T-helper 2 cell treated with Interferon-gamma antibody and Interleukin-4, amounts not matched to agents 5 μg/mL and 100 μg/mL, for 36 hours (primary cell): ENCODE results near the gene GPR85.
"Not testable (repeated sequence)": the region's sequence is repeated elsewhere in the genome, so short reads cannot be mapped to it uniquely, and the experiment has no call there.

Experiments used
- DNase-seq: peaks from one replicate; pipeline ENCODE4 v3.0.0; 2021; ENCODE audit warnings: low spot score
- H3K27ac Mint-ChIP-seq: one replicate; pipeline ENCODE4 v1.8.0; 2021; ENCODE audit warnings: mild to moderate bottlenecking, mixed read lengths
- H3K27me3 Mint-ChIP-seq: one replicate; pipeline ENCODE4 v1.8.0; 2021; ENCODE audit warnings: low read depth, mixed read lengths
- H3K36me3 Mint-ChIP-seq: one replicate; pipeline ENCODE4 v1.8.0; 2021; ENCODE audit warnings: low read depth, mixed read lengths
- H3K4me1 Mint-ChIP-seq: one replicate; pipeline ENCODE4 v1.8.0; 2021; ENCODE audit warnings: low read depth, mixed read lengths
- H3K4me3 Mint-ChIP-seq: one replicate; pipeline ENCODE4 v1.8.0; 2022; ENCODE audit warnings: mild to moderate bottlenecking, moderate library complexity, mixed read lengths
- H3K9me3 Mint-ChIP-seq: one replicate; pipeline ENCODE4 v1.8.0; 2021; ENCODE audit warnings: mixed read lengths

GPR85 gene, protein sequence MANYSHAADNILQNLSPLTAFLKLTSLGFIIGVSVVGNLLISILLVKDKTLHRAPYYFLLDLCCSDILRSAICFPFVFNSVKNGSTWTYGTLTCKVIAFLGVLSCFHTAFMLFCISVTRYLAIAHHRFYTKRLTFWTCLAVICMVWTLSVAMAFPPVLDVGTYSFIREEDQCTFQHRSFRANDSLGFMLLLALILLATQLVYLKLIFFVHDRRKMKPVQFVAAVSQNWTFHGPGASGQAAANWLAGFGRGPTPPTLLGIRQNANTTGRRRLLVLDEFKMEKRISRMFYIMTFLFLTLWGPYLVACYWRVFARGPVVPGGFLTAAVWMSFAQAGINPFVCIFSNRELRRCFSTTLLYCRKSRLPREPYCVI

DNA sequence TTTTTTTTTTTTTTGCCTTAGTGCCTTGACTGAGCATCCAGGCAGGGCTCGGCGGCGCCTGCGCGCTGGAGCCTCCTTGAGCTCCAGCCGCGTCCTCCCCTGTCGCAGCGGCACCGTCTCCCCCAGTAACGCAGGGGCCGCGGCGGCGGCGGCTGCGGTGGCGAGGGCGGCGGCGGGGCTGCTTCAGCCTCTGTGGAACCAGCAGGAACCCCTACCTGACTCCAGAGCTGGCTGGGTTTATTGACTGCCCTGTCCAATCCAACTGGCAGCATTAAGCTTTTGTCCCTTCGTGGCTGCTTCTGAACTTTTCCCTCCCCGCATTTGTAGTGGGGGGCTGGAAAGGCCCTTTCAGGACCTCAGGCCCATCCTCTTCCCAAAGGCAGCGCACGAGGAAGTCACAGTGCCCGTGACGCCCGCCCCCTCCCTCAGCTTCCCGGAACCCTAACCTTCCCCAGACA lies at the start of gene GPR85:
TSS of gene GPR85 (minus strand) at position 397 of the 458 bp plus-strand sequence. CDS start 2,106 bp downstream, outside the sequence.
- no peaks in the 10 kb centered on the region for H3K36me3 Mint-ChIP-seq
- peak; percentile 5 for DNase-seq
- H3K27ac Mint-ChIP-seq, result no peak within 1 kb of the TSS
- peaks cover 49% of the 10 kb centered on the region for H3K27me3 Mint-ChIP-seq
- H3K4me3 Mint-ChIP-seq, result peak within 1 kb of the TSS; percentile 62
- H3K9me3 Mint-ChIP-seq, result no peaks in the 10 kb centered on the region
- H3K4me1 Mint-ChIP-seq, result peaks cover 4% of the 10 kb centered on the region

DNA sequence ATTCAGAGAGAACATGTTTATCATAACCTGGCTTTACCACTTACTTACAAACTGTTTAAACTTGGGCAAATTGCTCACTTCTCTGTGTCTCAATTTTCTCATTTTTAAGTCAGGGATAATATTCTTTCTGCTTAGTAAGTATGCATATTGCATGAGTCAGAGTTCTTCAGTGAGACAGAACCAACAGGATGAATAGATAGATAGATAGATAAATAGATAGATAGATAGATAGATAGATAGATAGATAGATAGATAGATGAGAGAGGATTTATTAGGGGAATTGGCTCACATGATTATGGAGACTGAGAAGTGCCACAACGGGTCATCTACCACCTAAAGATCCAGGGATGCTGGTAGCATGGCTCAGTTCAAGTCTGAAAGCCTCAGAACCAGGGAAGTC lies 47.4 kb upstream of the GPR85 start:
- DNase-seq, result no peak
- no peak overlapping the region for H3K27ac Mint-ChIP-seq
- H3K27me3 Mint-ChIP-seq, result no peaks in the 10 kb centered on the region
- H3K4me1 Mint-ChIP-seq, result peaks cover 4% of the 10 kb centered on the region
- no peak overlapping the region for H3K4me3 Mint-ChIP-seq
- no peaks in the 10 kb centered on the region for H3K36me3 Mint-ChIP-seq
- H3K9me3 Mint-ChIP-seq, result no peaks in the 10 kb centered on the region

DNA sequence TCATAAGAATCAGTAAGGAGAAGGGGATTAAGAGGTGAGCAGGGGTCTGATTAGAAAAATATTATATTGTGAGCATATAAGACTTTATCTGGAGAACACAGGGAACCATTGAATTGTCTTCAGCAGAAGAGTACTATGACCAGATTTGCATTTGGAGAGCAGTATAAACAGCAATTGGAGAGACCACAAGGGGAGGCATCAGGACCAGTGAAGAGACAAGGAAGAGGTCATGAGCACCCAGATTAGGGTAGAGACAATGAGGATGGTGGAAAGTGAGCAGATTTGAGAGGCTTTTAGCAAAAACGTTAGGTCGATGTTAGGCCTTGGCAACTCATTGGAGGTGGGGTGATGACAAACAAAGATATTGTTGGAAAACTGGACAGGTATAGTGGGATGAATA lies 44.7 kb upstream of the GPR85 start:
- peaks cover 4% of the 10 kb centered on the region for H3K4me1 Mint-ChIP-seq
- no peak for DNase-seq
- no peaks in the 10 kb centered on the region for H3K27me3 Mint-ChIP-seq
- H3K4me3 Mint-ChIP-seq, result no peak overlapping the region
- H3K27ac Mint-ChIP-seq, result no peak overlapping the region
- H3K36me3 Mint-ChIP-seq, result no peaks in the 10 kb centered on the region
- H3K9me3 Mint-ChIP-seq, result no peaks in the 10 kb centered on the region

DNA sequence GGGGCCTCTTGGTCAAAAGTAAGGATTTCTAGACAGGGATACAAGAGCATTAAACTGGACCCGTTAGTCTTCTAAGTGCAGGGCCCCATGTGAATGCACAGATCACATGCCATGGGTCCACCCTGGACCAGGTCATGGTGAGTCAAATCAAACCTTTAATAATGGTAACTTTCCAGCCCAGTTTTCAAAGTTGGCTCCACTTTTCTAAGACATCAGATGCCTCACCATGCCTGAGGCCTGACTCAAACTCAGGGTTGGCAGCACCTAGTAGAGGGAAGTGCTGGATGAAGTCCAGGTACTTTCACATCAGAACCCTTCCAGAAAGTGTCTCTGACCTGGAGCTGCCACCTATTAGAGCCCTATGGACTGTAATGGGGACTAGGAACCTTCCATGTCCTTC lies 41.4 kb upstream of the GPR85 start:
- Mint-ChIP-seq H3K4me3 (no peak overlapping the region), H3K27me3 (no peaks in the 10 kb centered on the region), H3K4me1 (peaks cover 9% of the 10 kb centered on the region), H3K9me3 (no peaks in the 10 kb centered on the region), H3K36me3 (no peaks in the 10 kb centered on the region), H3K27ac (no peak overlapping the region)
- DNase-seq, result no peak

DNA sequence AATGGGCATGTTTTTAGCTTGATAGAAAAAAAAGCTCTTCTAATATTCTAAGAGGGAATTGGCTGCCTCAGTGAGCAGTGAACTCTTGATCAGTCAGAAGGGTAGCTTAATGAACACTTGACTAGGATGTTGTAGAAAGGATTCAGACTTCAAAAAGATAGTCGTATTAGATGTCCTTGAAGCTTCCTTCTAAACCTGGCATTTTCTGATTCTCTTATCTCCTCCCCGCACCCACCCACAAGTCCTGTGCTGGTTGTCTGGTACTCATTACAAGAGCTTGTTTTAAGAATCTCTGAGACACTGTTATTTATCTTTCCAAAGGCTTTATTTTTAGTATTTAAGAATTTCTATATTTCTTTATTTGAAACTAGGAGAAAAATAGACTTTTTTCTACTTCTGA lies 39.1 kb upstream of the GPR85 start:
- Mint-ChIP-seq H3K4me1 (peaks cover 12% of the 10 kb centered on the region), H3K4me3 (no peak overlapping the region), H3K27me3 (no peaks in the 10 kb centered on the region), H3K27ac (no peak overlapping the region), H3K36me3 (no peaks in the 10 kb centered on the region), H3K9me3 (no peaks in the 10 kb centered on the region)
- no peak for DNase-seq

DNA sequence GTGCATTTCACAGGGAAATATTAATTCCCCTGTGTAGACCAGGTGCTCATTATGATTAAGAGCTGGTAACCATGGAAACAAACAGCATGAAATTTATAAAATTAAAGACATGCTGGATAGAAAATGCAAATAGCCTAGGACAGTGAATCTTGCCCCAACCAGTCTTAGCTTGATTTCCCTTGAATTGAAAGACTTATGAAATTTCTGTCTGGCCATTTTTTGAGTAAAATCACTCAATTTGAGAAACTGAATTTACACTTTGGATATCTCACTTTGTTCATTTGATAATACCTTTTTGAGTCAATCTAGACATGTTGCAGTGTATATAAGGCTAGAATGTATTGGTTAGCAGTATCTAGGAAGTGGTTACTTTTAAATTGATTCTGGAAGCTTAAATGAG lies 36.1 kb upstream of the GPR85 start:
- Mint-ChIP-seq H3K4me3 (peak overlapping the region; percentile 21), H3K27me3 (no peaks in the 10 kb centered on the region), H3K9me3 (no peaks in the 10 kb centered on the region), H3K27ac (peak overlapping the region; percentile 64), H3K36me3 (peaks cover 2% of the 10 kb centered on the region), H3K4me1 (peaks cover 32% of the 10 kb centered on the region)
- no peak for DNase-seq

DNA sequence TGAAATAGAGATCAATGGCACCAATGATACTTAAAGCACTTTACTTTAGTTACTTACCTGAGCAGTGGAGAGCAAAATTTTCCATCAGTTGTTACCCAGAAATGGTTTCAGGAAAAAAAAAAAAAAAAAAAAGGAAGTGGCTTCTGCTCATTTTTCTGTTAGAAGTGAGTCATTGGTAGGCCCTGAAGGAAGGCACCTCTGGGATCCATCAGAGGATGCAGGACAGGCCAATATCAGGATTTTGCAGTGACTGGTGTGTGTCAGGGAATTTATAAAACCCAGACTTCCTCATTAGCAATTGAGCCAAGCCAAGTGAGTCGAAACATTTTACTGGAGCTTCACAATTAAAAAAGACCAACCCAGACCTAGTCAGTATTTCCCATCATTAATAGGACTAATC lies 34.0 kb upstream of the GPR85 start:
- no peak overlapping the region for H3K4me3 Mint-ChIP-seq
- H3K4me1 Mint-ChIP-seq, result peaks cover 38% of the 10 kb centered on the region
- no peaks in the 10 kb centered on the region for H3K27me3 Mint-ChIP-seq

DNA sequence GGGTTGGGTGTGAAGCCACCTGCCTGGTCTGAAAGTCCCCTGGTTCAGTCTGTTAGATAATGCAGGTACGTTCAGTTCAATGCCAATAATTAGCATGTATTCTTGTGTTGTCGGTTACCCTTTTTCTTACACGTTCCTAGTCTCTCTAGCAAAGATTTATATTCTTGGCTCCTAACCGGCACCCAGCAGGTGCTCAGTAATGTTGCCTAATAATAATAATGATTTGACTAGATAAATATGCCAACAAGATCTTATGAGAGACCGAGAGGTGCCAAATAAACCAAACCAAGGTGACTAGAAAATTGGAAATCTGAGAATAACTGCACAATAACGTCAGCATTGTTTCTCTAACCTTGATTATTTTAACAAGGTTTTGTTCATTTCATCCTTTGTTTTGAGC lies 32.8 kb upstream of the GPR85 start:
- no peak for DNase-seq
- Mint-ChIP-seq H3K4me3 (peak overlapping the region; percentile 95), H3K27ac (no peak overlapping the region), H3K9me3 (no peaks in the 10 kb centered on the region), H3K27me3 (no peaks in the 10 kb centered on the region), H3K4me1 (peaks cover 38% of the 10 kb centered on the region), H3K36me3 (peaks cover 7% of the 10 kb centered on the region)

More for the DNA sequence above, 34.0 kb upstream of the GPR85 start:
- DNase-seq, result no peak
- Mint-ChIP-seq H3K36me3 (peaks cover 4% of the 10 kb centered on the region), H3K27ac (no peak overlapping the region), H3K9me3 (no peaks in the 10 kb centered on the region)

DNA sequence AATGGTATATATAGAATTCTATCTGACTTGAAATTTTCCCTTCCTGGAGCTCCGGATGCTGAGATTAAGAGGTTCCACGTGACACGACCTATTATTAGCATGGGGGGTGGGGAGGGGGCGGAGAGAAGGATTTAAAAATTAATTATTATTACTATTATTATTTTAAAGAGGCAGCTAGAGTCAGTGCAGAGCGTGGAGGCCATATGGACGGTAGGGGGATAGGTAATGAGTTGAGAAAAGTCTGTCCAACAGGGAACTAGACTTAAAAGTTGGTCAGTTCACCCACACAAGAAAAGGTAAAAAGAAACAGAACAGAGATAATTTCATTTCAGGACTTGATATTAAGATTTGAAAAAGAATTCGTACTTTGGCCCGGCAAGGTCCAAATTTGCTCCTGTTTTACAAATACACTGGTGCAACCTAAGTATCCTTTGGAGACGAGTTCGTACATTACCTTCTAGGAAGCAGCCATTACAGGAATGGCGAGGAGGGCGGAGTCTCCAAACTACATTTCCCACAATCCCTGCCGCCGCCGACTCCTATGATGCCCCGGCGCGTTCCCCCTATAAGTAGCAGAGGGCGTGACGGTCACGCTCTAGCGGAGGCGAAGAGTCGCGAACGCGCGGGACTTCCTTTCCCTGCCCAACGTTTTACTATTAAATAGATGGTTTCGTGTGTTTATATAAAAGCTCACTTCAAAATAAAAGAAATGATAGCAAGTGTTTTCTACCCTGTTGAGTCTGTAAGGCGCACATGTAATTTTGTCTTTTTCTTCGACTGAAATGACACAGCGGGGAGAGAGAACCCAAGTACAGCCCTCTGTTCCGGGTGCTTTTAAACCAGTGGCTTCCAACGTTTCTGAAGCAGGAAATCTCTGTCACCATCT lies 31.7 kb upstream of the GPR85 start, which contains the start of gene SMIM30:
TSS of gene SMIM30 (minus strand) at position 481 of the 886 bp plus-strand sequence. CDS start 976 bp downstream, outside the sequence.
- Mint-ChIP-seq H3K36me3 (peaks cover 11% of the 10 kb centered on the region), H3K27me3 (no peaks in the 10 kb centered on the region), H3K4me1 (peaks cover 37% of the 10 kb centered on the region)

DNA sequence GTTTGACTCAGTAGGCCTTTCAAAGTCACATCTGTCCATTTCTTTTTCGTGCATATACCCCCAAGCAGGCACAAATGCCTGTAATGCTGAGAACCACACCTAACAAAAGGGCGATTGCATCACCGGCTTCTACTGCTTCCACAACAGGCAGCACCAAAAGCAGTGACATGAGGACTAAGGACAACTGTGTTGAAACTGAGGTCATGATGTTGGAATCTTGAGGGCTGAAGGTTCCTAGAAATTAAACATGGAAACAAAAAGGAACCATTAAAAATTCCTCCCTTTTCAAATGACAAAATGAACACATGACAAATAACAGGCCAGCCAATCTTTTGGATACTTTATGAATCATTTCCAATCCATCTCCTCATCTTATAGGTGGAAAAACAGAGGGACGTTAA lies 30.7 kb upstream of the GPR85 start:
- peaks cover 14% of the 10 kb centered on the region for H3K36me3 Mint-ChIP-seq
- H3K27ac Mint-ChIP-seq, result peak overlapping the region; percentile 31
- peaks cover 34% of the 10 kb centered on the region for H3K4me1 Mint-ChIP-seq
- DNase-seq, H3K9me3 Mint-ChIP-seq, H3K27me3 Mint-ChIP-seq: not testable (repeated sequence)
- peak overlapping the region; percentile 95 for H3K4me3 Mint-ChIP-seq

More for the DNA sequence above, 31.7 kb upstream of the GPR85 start, which contains the start of gene SMIM30:
- peak within 1 kb of the TSS; percentile 95 for H3K4me3 Mint-ChIP-seq
- peak within 1 kb of the TSS; percentile 97 for H3K27ac Mint-ChIP-seq
- no peaks in the 10 kb centered on the region for H3K9me3 Mint-ChIP-seq
- peak; percentile 85 for DNase-seq

DNA sequence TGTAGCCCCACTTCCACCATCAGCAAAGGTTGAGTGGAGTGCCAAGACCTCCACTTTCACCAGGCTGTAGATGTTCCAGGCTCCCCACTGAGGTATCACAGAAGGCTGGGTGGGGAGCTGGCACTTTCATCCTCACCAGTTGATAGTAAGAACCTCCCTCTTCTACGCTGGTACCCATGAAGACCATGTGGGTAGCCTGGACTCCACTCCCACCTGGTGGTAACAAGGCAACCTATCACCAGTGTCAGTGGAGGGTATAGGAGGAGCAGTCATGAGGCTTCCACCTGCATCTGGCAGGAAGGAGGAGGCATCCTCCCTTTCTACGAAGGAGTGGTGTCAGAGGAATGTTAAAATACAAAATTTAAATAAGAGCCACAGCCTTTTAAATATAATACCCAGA lies 27.3 kb upstream of the GPR85 start:
- no peaks in the 10 kb centered on the region for H3K9me3 Mint-ChIP-seq
- no peak overlapping the region for H3K4me3 Mint-ChIP-seq
- H3K27me3 Mint-ChIP-seq, result no peaks in the 10 kb centered on the region
- peaks cover 14% of the 10 kb centered on the region for H3K36me3 Mint-ChIP-seq
- DNase-seq, result no peak
- H3K27ac Mint-ChIP-seq, result no peak overlapping the region
- H3K4me1 Mint-ChIP-seq, result peaks cover 16% of the 10 kb centered on the region

DNA sequence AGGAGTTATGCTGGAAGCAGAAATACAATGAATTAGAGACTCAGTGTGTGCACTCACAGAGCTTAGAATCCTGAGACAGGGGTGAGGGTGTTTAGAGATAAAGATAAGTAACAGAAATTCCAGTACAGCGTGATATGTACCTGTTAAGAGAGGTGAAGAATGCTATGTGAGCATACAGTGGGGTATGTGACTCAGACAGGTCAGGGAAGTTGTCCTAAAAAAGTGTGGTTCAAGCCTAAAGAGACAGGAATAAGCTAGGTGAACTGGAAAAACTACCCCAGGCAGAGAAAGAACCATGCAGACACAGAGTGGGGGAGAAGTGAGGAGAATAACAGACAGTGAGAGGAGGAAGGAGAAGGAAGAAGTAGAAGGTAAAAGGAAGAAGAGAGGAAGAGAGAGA lies 23.1 kb upstream of the GPR85 start:
- peaks cover 3% of the 10 kb centered on the region for H3K4me1 Mint-ChIP-seq
- DNase-seq, result no peak
- no peaks in the 10 kb centered on the region for H3K27me3 Mint-ChIP-seq
- peaks cover 10% of the 10 kb centered on the region for H3K36me3 Mint-ChIP-seq
- H3K9me3 Mint-ChIP-seq, result no peaks in the 10 kb centered on the region
- no peak overlapping the region for H3K4me3 Mint-ChIP-seq
- no peak overlapping the region for H3K27ac Mint-ChIP-seq

DNA sequence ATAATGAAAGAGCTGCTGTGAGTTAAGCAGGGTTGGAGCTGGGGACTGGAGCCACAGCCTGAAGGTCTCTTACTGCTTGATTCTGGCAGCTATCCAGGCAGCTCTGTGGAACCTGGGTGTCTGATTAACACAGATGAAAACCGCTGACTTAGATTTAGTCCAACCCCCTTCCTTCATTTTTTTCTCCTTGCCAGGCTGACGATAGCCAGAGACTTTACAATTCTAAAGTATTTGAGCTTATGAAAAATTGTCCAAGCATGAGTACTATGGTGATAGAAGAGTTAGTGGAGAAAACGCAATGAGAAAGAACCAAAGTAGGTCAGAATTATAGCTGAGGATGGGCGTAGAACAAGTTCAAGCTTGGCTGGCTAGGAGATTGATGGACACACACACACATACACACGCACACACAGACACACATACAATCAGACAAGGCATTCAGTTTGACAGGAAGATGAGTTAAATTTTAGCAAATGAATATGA lies 13.5 kb upstream of the GPR85 start:
- Mint-ChIP-seq H3K27ac (no peak overlapping the region), H3K4me1 (no peaks in the 10 kb centered on the region), H3K27me3 (peaks cover 8% of the 10 kb centered on the region), H3K9me3 (no peaks in the 10 kb centered on the region), H3K36me3 (no peaks in the 10 kb centered on the region), H3K4me3 (no peak overlapping the region)
- DNase-seq, result no peak
